Measurements from ENCODE around the gene PCSK5. TPM values are rescaled to one million over a fixed set of nuclear protein-coding genes. Genes with fewer than 3 reads are reported as not detected.

PCSK5 gene
- total RNA-seq, 2 donors from 2014 or later = 2.5 to 3.5 TPM

GRCh38 chr9:76177931-76178330, 287.5 kb downstream of the PCSK5 start:
- Histone ChIP-seq H3K27ac (ENCODE audit: low read depth, low read length) (no peak overlapping the region), H3K4me1 (ENCODE audit: control insufficient read depth, insufficient read depth, low read length) (peaks cover 10% of the 10 kb centered on the region), H3K9ac (ENCODE audit: extremely low read depth, low read length, poor library complexity, severe bottlenecking) (no peak overlapping the region), H3K27me3 (ENCODE audit: control insufficient read depth, insufficient read depth, low read length, poor library complexity, severe bottlenecking) (no peaks in the 10 kb centered on the region), H3K9me3 (ENCODE audit: control insufficient read depth, low read length) (no peaks in the 10 kb centered on the region), H3K36me3 (ENCODE audit: control insufficient read depth, insufficient read depth, low read length) (no peaks in the 10 kb centered on the region), H3K4me3 (ENCODE audit: low read length) (no peak overlapping the region)
- Mint-ChIP-seq H3K27me3 (ENCODE audit: insufficient read depth) (peaks cover 2% of the 10 kb centered on the region), H3K4me3 (no peak overlapping the region), H3K36me3 (ENCODE audit: low read depth) (no peaks in the 10 kb centered on the region), H3K9me3 (peaks cover 2% of the 10 kb centered on the region), H3K4me1 (peaks cover 24% of the 10 kb centered on the region), H3K27ac (no peak overlapping the region)
- WGBS, 2 experiments (ENCODE audit: insufficient coverage in 1 of 2, insufficient read length in 1 of 2) = 89 to 95% methylated on average over 5 of the region's 5 CpGs
- DNase-seq = no peak
- TF ChIP-seq, protein P1, sequence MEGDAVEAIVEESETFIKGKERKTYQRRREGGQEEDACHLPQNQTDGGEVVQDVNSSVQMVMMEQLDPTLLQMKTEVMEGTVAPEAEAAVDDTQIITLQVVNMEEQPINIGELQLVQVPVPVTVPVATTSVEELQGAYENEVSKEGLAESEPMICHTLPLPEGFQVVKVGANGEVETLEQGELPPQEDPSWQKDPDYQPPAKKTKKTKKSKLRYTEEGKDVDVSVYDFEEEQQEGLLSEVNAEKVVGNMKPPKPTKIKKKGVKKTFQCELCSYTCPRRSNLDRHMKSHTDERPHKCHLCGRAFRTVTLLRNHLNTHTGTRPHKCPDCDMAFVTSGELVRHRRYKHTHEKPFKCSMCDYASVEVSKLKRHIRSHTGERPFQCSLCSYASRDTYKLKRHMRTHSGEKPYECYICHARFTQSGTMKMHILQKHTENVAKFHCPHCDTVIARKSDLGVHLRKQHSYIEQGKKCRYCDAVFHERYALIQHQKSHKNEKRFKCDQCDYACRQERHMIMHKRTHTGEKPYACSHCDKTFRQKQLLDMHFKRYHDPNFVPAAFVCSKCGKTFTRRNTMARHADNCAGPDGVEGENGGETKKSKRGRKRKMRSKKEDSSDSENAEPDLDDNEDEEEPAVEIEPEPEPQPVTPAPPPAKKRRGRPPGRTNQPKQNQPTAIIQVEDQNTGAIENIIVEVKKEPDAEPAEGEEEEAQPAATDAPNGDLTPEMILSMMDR (conservative IDR thresholded peaks at IDR 0.05) = no peak

DNA sequence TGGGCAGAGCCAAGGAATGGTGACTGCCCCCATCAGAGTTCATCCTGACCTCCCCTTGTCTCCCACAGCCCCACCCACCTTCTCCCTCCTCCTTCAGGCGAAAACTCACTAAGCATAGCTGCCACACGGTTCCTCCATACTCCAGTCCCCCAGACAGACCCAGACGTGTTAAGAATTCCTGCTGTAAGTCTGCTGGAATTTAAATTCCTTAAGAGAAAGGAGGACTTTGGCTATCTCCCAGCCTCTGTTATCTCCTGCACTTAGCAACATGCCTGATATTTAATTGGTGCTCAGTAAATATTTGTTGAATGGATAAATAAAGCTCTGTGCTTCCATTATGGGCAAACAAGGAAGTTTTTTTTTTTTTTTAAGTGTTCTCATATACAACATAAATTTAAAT, 290.1 kb downstream of the PCSK5 start:
- 40 to 42% methylated on average over 1 to 3 of the region's 3 CpGs for WGBS, 2 experiments (ENCODE audit: insufficient coverage in 1 of 2, insufficient read length in 1 of 2)
- H3K27ac ChIP-seq (ENCODE audit: low read depth, low read length) = no peak overlapping the region

GRCh38 chr9:76181020-76181641, 290.7 kb downstream of the PCSK5 start:
- 69 to 72% methylated on average over 5 of the region's 5 CpGs for WGBS, 2 experiments (ENCODE audit: insufficient coverage in 1 of 2, insufficient read length in 1 of 2)
- Histone ChIP-seq H3K36me3 (ENCODE audit: control insufficient read depth, insufficient read depth, low read length) (no peaks in the 10 kb centered on the region), H3K27me3 (ENCODE audit: control insufficient read depth, insufficient read depth, low read length, poor library complexity, severe bottlenecking) (no peaks in the 10 kb centered on the region), H3K9ac (ENCODE audit: extremely low read depth, low read length, poor library complexity, severe bottlenecking) (no peak overlapping the region), H3K4me1 (ENCODE audit: control insufficient read depth, insufficient read depth, low read length) (peaks cover 17% of the 10 kb centered on the region), H3K4me3 (ENCODE audit: low read length) (no peak overlapping the region), H3K9me3 (ENCODE audit: control insufficient read depth, low read length) (no peaks in the 10 kb centered on the region), H3K27ac (ENCODE audit: low read depth, low read length) (peak overlapping the region; percentile 25)
- H3K27ac Mint-ChIP-seq = peak overlapping the region; percentile 84
- no peaks in the 10 kb centered on the region for H3K9me3 Mint-ChIP-seq
- TF ChIP-seq, protein P1 (conservative IDR thresholded peaks at IDR 0.05) = no peak
- H3K36me3 Mint-ChIP-seq (ENCODE audit: low read depth) = no peaks in the 10 kb centered on the region
- H3K4me1 Mint-ChIP-seq = peaks cover 26% of the 10 kb centered on the region
- H3K4me3 Mint-ChIP-seq = no peak overlapping the region
- peaks cover 5% of the 10 kb centered on the region for H3K27me3 Mint-ChIP-seq (ENCODE audit: insufficient read depth)
- DNase-seq = peak; percentile 58

More for the DNA sequence above, 290.1 kb downstream of the PCSK5 start:
- Mint-ChIP-seq H3K9me3 (no peaks in the 10 kb centered on the region), H3K27me3 (ENCODE audit: insufficient read depth) (peaks cover 5% of the 10 kb centered on the region), H3K4me1 (peaks cover 30% of the 10 kb centered on the region), H3K36me3 (ENCODE audit: low read depth) (no peaks in the 10 kb centered on the region), H3K27ac (peak overlapping the region; percentile 84), H3K4me3 (no peak overlapping the region)
- TF ChIP-seq, protein P1 (conservative IDR thresholded peaks at IDR 0.05) = no peak
- Histone ChIP-seq H3K27me3 (ENCODE audit: control insufficient read depth, insufficient read depth, low read length, poor library complexity, severe bottlenecking) (no peaks in the 10 kb centered on the region), H3K9me3 (ENCODE audit: control insufficient read depth, low read length) (no peaks in the 10 kb centered on the region), H3K4me1 (ENCODE audit: control insufficient read depth, insufficient read depth, low read length) (peaks cover 16% of the 10 kb centered on the region), H3K4me3 (ENCODE audit: low read length) (no peak overlapping the region), H3K9ac (ENCODE audit: extremely low read depth, low read length, poor library complexity, severe bottlenecking) (no peak overlapping the region), H3K36me3 (ENCODE audit: control insufficient read depth, insufficient read depth, low read length) (no peaks in the 10 kb centered on the region)
- DNase-seq = peak; percentile 74

Measured in endodermal cell (in vitro differentiated cells).